HPDE6-E6E7 (cell line): ENCODE results near the gene PCSK6.

ENCODE experiments used
- DNase-seq: peaks from one replicate; pipeline ENCODE4 v3.0.0; 2011; ENCODE audit warnings: missing footprints; ENCODE audit errors: extremely low spot score

PCSK6 gene

GRCh38 chr15:101489599-101490407 lies at the start of gene PCSK6:
Gene PCSK6 (minus strand): TSS chr15:101489707. CDS start chr15:101489670, 37 bp downstream.
- peak; percentile 29 for DNase-seq

GRCh38 chr15:101538996-101539395 lies 49.5 kb upstream of the PCSK6 start:
- no peak for DNase-seq

GRCh38 chr15:101538177-101538576 lies 48.7 kb upstream of the PCSK6 start:
- no peak for DNase-seq

- DNase-seq: no peak
Observed at GRCh38 chr15:101537483-101538080, 48.1 kb upstream of the PCSK6 start.

- DNase-seq: no peak
Observed at GRCh38 chr15:101536875-101537405, 47.4 kb upstream of the PCSK6 start.

- no peak for DNase-seq
Observed at GRCh38 chr15:101536166-101536874, 46.8 kb upstream of the PCSK6 start.

- no peak for DNase-seq
Observed at GRCh38 chr15:101535170-101535902, 45.8 kb upstream of the PCSK6 start.

GRCh38 chr15:101534376-101534970 lies 45.0 kb upstream of the PCSK6 start:
- no peak for DNase-seq

- DNase-seq: no peak
Observed at GRCh38 chr15:101533371-101534140, 44.0 kb upstream of the PCSK6 start.

- no peak for DNase-seq
Observed at GRCh38 chr15:101532865-101533264, 43.4 kb upstream of the PCSK6 start.

GRCh38 chr15:101531170-101531569 lies 41.7 kb upstream of the PCSK6 start:
- DNase-seq: no peak

GRCh38 chr15:101530224-101530958 lies 40.9 kb upstream of the PCSK6 start:
- DNase-seq: no peak

- DNase-seq: no peak
Observed at GRCh38 chr15:101528917-101529299, 39.4 kb upstream of the PCSK6 start.

- DNase-seq: no peak
Observed at GRCh38 chr15:101528108-101528916, 38.8 kb upstream of the PCSK6 start.

GRCh38 chr15:101526890-101527289 lies 37.4 kb upstream of the PCSK6 start:
- DNase-seq: no peak

GRCh38 chr15:101526442-101526841 lies 36.9 kb upstream of the PCSK6 start:
- DNase-seq: no peak

- DNase-seq: no peak
Observed at GRCh38 chr15:101526021-101526420, 36.5 kb upstream of the PCSK6 start.

- DNase-seq: no peak
Observed at GRCh38 chr15:101525087-101525669, 35.7 kb upstream of the PCSK6 start.

- no peak for DNase-seq
Observed at GRCh38 chr15:101523560-101523940, 34.0 kb upstream of the PCSK6 start.
